NT2/D1 (cell line): ENCODE measurements around the gene LGALS1.

Experiments
- DNase-seq: peaks from one replicate; pipeline ENCODE4 v3.0.0-alpha.2; 2011; ENCODE audit warnings: low read depth, low spot score
- H3K27me3 ChIP-seq: 2 replicates; pipeline ENCODE4 v1.6.0; 2011; ENCODE audit warnings: mild to moderate bottlenecking; ENCODE audit not compliant: insufficient read length, insufficient read depth
- H3K36me3 ChIP-seq: 2 replicates; pipeline ENCODE4 v1.6.1; 2011; ENCODE audit warnings: mild to moderate bottlenecking, low read length, mixed read lengths; ENCODE audit not compliant: insufficient read depth, insufficient read length
- H3K4me1 ChIP-seq: 2 replicates; pipeline ENCODE4 v1.5.1; 2011; ENCODE audit not compliant: insufficient read depth, insufficient read length
- H3K4me3 ChIP-seq: 2 replicates; pipeline ENCODE4 v1.5.1; 2011; ENCODE audit warnings: low read depth; ENCODE audit not compliant: insufficient read length
- H3K9ac ChIP-seq: 2 replicates; pipeline ENCODE4 v1.6.0; 2011; ENCODE audit warnings: low read depth; ENCODE audit not compliant: insufficient read length
- H3K9me3 ChIP-seq: 2 replicates; pipeline ENCODE4 v1.5.1; 2011; ENCODE audit warnings: mild to moderate bottlenecking, low read length; ENCODE audit not compliant: insufficient read depth
- SUZ12 ChIP-seq: IDR thresholded peaks from 2 replicates; pipeline ENCODE4 v1.6.1; 2011; ENCODE audit not compliant: insufficient read length, insufficient read depth; ENCODE audit errors: extremely low read depth
- YY1 ChIP-seq: IDR thresholded peaks from 2 replicates; pipeline ENCODE4 v1.6.1; 2011; ENCODE audit not compliant: insufficient read length, insufficient read depth
- ZNF274 ChIP-seq: IDR thresholded peaks from 2 replicates; pipeline ENCODE4 v1.6.1; 2011; ENCODE audit warnings: mild to moderate bottlenecking, low read depth, low read length

LGALS1 gene

DNA sequence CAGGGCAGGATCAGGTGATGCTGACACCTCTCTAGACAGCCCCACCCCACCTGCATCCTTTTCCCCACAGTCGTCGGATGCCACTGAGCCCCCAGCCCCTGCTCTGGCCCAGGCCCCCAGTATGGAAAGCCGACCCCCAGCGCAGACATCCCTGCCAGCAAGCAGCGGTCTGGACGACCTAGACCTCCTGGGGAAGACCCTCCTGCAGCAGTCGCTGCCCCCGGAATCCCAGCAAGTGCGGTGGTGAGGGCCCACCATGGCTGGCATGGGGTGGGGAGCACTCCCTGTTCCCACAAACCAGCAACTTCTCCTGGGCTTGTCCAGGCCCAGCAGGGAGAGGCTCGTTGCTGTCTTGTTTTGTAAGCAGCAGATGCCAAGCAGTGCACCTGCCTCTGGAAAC is 45.5 kb upstream of the LGALS1 start:
- no peaks in the 10 kb centered on the region for H3K9me3 ChIP-seq
- TF ChIP-seq YY1 (no peak), SUZ12 (no peak), ZNF274 (no peak)
- H3K4me1 ChIP-seq, result peaks cover 22% of the 10 kb centered on the region
- no peaks in the 10 kb centered on the region for H3K27me3 ChIP-seq
- DNase-seq, result no peak
- no peak overlapping the region for H3K9ac ChIP-seq
- no peak overlapping the region for H3K4me3 ChIP-seq
- H3K36me3 ChIP-seq, result peaks cover 59% of the 10 kb centered on the region

GRCh38 chr22:37630839-37631435 is 44.5 kb upstream of the LGALS1 start:
- no peak overlapping the region for H3K4me3 ChIP-seq
- no peak overlapping the region for H3K9ac ChIP-seq
- no peaks in the 10 kb centered on the region for H3K9me3 ChIP-seq
- H3K27me3 ChIP-seq, result no peaks in the 10 kb centered on the region
- no peak for DNase-seq
- TF ChIP-seq YY1, result no peak
- TF ChIP-seq ZNF274, result no peak
- TF ChIP-seq SUZ12, result no peak
- peaks cover 54% of the 10 kb centered on the region for H3K36me3 ChIP-seq
- peaks cover 20% of the 10 kb centered on the region for H3K4me1 ChIP-seq

DNA sequence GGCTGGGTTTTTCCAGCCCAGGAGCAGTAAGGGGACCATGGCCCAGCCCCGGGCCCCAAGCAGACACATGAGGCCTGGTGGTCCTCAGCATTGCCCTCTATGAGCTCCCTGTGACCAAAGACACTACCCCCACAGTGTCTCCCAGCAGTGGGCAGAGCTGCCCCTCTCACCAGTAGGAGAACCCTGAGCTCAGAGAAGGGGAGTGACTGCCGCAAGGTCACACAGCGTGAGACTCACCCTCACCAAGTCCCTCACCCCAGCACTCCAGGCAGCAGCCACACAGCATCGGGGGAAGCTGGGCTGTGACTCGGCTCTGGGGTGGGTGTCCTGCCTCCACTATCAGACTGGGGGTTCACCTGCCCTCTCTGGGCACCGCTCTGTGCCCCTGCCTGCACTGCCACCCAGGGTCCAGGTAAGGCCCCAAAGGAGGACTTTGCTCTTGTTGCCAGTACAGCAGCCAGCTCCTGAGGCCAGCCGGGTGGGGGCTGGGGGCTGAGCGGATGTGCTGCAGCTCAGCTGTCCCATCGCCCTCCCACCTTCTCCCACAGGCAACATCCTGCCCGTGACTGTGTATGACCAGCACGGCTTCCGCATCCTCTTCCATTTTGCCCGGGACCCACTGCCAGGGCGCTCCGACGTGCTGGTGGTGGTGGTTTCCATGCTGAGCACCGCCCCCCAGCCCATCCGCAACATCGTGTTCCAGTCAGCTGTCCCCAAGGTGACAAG is 43.8 kb upstream of the LGALS1 start:
- H3K4me3 ChIP-seq, result no peak overlapping the region
- DNase-seq, result no peak
- H3K27me3 ChIP-seq, result no peaks in the 10 kb centered on the region
- TF ChIP-seq SUZ12 (no peak), YY1 (no peak), ZNF274 (no peak)
- peaks cover 23% of the 10 kb centered on the region for H3K4me1 ChIP-seq
- no peaks in the 10 kb centered on the region for H3K9me3 ChIP-seq
- peaks cover 52% of the 10 kb centered on the region for H3K36me3 ChIP-seq
- no peak overlapping the region for H3K9ac ChIP-seq

- Histone ChIP-seq H3K4me1 (peaks cover 25% of the 10 kb centered on the region), H3K36me3 (peaks cover 49% of the 10 kb centered on the region), H3K4me3 (no peak overlapping the region), H3K9ac (peak overlapping the region; percentile 32), H3K27me3 (no peaks in the 10 kb centered on the region), H3K9me3 (no peaks in the 10 kb centered on the region)
- TF ChIP-seq YY1, result no peak
- no peak for TF ChIP-seq SUZ12
- no peak for TF ChIP-seq ZNF274
- no peak for DNase-seq
Measured at GRCh38 chr22:37632174-37633088, 43.0 kb upstream of the LGALS1 start.

DNA sequence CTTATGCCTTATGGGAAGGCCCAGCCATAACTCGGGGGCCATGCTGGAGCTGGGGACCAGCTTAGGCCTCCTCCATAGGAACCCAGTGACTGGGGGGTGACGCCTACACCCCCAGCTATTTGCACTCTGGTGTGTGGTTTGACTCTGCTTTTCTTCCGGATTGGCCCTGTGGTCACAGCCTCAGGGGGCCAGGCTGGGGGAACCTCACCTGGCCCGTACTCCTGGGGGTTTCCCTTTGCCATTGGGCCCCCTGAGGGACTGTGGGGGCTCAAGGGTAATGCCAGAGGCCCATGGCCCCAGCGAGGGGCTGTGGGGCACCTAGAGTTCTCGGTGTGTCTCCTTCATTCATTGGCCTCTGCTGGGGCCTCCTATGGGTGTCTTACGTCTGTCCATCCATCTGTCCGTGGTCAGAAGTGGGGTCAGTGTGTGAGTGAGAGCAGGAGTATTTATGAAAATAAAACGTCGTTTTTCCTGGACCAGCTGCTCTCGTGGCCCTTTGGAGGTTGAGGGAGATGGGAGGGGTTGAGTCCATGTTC is 42.3 kb upstream of the LGALS1 start:
- no peaks in the 10 kb centered on the region for H3K27me3 ChIP-seq
- H3K4me3 ChIP-seq, result no peak overlapping the region
- H3K9me3 ChIP-seq, result no peaks in the 10 kb centered on the region
- no peak for DNase-seq
- peaks cover 47% of the 10 kb centered on the region for H3K36me3 ChIP-seq
- peaks cover 29% of the 10 kb centered on the region for H3K4me1 ChIP-seq
- TF ChIP-seq YY1 (no peak), SUZ12 (no peak), ZNF274 (no peak)
- peak overlapping the region; percentile 32 for H3K9ac ChIP-seq

DNA sequence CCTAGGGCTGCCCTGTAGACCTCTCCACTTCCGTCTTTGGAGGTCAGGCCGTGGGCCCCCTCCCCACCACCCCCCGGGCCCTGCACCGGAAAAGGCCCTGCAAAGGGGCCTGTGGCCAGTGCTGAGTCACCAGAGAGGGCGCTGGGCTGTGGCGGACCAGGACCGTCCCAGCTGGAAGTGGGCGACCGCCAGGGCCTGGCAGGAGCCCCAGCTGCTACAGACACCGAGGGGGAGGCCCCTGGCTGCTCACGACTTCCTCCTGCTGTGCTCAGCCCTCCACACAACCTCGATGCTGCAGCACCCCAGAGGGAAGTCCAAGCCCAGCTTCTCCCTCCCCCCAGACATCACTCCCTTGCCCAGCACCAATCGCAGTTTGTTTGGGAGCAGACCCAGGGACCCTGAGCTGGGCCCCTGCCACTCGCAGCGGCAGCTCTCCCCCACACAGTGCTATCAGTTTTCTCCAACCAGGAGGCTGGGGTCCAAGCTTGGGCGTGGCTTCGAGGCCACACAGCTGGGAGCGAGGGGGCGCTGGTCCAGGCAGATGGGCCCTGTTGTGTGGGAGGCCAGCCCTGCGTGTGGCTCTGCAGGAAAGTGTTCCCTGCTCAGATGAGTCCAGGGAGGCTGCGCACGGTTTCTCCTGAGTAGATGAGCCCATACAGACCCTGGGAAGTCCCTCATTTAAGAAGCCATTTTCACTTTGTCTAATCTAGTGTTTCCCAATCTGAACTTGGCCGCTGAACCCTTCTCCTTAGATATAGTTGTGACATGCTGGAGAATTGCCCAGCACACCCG is 41.6 kb upstream of the LGALS1 start:
- peaks cover 42% of the 10 kb centered on the region for H3K36me3 ChIP-seq
- no peak for DNase-seq
- H3K27me3 ChIP-seq, result no peaks in the 10 kb centered on the region
- no peaks in the 10 kb centered on the region for H3K9me3 ChIP-seq
- peaks cover 34% of the 10 kb centered on the region for H3K4me1 ChIP-seq
- TF ChIP-seq SUZ12 (no peak), YY1 (no peak), ZNF274 (no peak)
- no peak overlapping the region for H3K4me3 ChIP-seq
- peak overlapping the region; percentile 74 for H3K9ac ChIP-seq
